OCI-LY3 (cell line): Measurements from ENCODE around the gene PCYT1A.

Source experiments
- EZH2phosphoT487 ChIP-seq: fragments of 200-600 bp; shearing (Covaris generic); IDR thresholded peaks from 2 replicates; pipeline ENCODE4 v1.6.1; 2018; ENCODE audit warnings: antibody characterized with exemption, mixed run types, low read depth
- TF ChIP-seq, protein P1 (sequence below): fragments of 200-600, 300-600 bp; sonication (generic); IDR thresholded peaks from 2 replicates; pipeline ENCODE4 v1.5.1; 2014; ENCODE audit warnings: antibody characterized with exemption, low read length, low read depth

DNA sequence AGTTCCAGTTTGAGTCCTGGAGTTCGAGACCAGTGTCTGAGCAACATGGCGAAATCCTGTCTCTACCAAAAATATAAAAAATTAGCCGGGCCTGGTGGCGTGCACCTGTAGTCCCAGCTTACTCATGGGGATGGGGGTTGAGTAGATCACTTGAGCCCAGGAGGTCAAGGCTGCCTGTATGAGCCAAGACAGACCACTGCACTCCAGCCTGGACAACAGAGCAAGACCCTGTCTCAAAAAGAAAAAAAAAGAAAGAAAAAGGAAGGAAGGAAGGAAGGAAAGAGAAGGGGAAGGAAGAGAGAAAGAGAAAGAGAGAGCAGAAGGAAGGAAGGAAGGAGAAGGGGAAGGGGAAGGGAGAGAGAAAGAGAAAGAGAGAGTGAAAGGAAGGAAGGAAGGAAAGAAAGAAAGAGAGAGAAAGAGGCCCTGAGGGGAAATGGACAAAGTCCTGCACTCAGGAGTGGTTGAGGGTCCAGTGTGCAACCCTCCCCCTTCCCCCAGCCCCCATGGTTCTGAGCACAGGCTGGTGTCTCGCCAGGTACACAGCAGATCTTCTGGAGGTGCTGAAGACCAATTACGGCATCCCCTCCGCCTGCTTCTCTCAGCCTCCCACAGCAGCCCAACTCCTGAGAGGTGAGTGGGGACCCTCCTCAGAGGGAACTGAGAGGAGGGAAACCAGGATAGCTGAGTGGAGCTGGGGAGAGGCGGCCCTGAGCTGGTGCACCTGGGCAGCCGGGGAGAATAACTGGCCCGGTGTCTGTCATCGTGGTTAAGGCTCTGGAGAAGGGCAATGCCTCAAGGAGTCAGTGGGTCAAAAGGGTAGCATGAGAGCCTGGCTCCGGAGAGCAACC lies 70.0 kb downstream of the PCYT1A start:
- TF ChIP-seq, protein P1, sequence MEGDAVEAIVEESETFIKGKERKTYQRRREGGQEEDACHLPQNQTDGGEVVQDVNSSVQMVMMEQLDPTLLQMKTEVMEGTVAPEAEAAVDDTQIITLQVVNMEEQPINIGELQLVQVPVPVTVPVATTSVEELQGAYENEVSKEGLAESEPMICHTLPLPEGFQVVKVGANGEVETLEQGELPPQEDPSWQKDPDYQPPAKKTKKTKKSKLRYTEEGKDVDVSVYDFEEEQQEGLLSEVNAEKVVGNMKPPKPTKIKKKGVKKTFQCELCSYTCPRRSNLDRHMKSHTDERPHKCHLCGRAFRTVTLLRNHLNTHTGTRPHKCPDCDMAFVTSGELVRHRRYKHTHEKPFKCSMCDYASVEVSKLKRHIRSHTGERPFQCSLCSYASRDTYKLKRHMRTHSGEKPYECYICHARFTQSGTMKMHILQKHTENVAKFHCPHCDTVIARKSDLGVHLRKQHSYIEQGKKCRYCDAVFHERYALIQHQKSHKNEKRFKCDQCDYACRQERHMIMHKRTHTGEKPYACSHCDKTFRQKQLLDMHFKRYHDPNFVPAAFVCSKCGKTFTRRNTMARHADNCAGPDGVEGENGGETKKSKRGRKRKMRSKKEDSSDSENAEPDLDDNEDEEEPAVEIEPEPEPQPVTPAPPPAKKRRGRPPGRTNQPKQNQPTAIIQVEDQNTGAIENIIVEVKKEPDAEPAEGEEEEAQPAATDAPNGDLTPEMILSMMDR: no peak
- no peak for TF ChIP-seq EZH2phosphoT487
